Central memory CD8-positive, alpha-beta T cell (primary cell): ENCODE measurements around the gene ENDOU.

Source experiments
- ATAC-seq: fragments of 150-1000 bp; cut with Tn5 transposase; replicated peaks from 2 replicates; pipeline ENCODE4 v1.10.0; 2022; ENCODE audit warnings: mild to moderate bottlenecking, moderate FRiP score, moderate number of reproducible peaks; ENCODE audit not compliant: poor library complexity, severe bottlenecking; ENCODE audit errors: extremely low read depth
- DNase-seq, 2 donors: peaks; one replicate each; pipeline ENCODE4 v3.0.0; 2021; ENCODE audit warnings: low spot score in 2 of 2
- H3K27ac Mint-ChIP-seq: one replicate; pipeline ENCODE4 v1.8.0; 2022; ENCODE audit warnings: low read depth, mild to moderate bottlenecking, moderate library complexity, mixed read lengths
- H3K27me3 Mint-ChIP-seq: one replicate; pipeline ENCODE4 v1.8.0; 2022; ENCODE audit warnings: mixed read lengths
- H3K36me3 Mint-ChIP-seq: one replicate; pipeline ENCODE4 v1.8.0; 2022; ENCODE audit warnings: mild to moderate bottlenecking, moderate library complexity, mixed read lengths; ENCODE audit not compliant: insufficient read depth
- H3K4me1 Mint-ChIP-seq: one replicate; pipeline ENCODE4 v1.8.0; 2022; ENCODE audit warnings: mixed read lengths
- H3K4me3 Mint-ChIP-seq: one replicate; pipeline ENCODE4 v1.8.0; 2022; ENCODE audit warnings: mild to moderate bottlenecking, moderate library complexity, mixed read lengths
- H3K9me3 Mint-ChIP-seq: one replicate; pipeline ENCODE4 v1.8.0; 2022; ENCODE audit warnings: mixed read lengths

ENDOU gene

GRCh38 chr12:47736216-47736615, 10.9 kb upstream of the ENDOU start:
- ATAC-seq = no peak
- peaks cover 26% of the 10 kb centered on the region for H3K4me1 Mint-ChIP-seq
- no peak overlapping the region for H3K4me3 Mint-ChIP-seq
- no peaks in the 10 kb centered on the region for H3K9me3 Mint-ChIP-seq
- H3K27me3 Mint-ChIP-seq = no peaks in the 10 kb centered on the region
- DNase-seq = no peak
- H3K36me3 Mint-ChIP-seq = peaks cover under 1% of the 10 kb centered on the region
- H3K27ac Mint-ChIP-seq = no peak overlapping the region

- Mint-ChIP-seq H3K27ac (no peak overlapping the region), H3K36me3 (no peaks in the 10 kb centered on the region), H3K4me3 (no peak overlapping the region), H3K4me1 (peaks cover 20% of the 10 kb centered on the region), H3K9me3 (no peaks in the 10 kb centered on the region), H3K27me3 (no peaks in the 10 kb centered on the region)
- DNase-seq (no peak), ATAC-seq (no peak)
Observed at GRCh38 chr12:47735649-47736048, 10.4 kb upstream of the ENDOU start.

- Mint-ChIP-seq H3K36me3 (no peaks in the 10 kb centered on the region), H3K9me3 (no peaks in the 10 kb centered on the region), H3K4me1 (peaks cover 13% of the 10 kb centered on the region), H3K27ac (no peak overlapping the region), H3K4me3 (no peak overlapping the region), H3K27me3 (no peaks in the 10 kb centered on the region)
- DNase-seq = no peak
- ATAC-seq = no peak
Observed at GRCh38 chr12:47734725-47735480, 9.6 kb upstream of the ENDOU start.

GRCh38 chr12:47733142-47733541, 7.9 kb upstream of the ENDOU start:
- Mint-ChIP-seq H3K9me3 (no peaks in the 10 kb centered on the region), H3K4me1 (peaks cover 6% of the 10 kb centered on the region), H3K4me3 (no peak overlapping the region), H3K27me3 (no peaks in the 10 kb centered on the region), H3K36me3 (no peaks in the 10 kb centered on the region), H3K27ac (no peak overlapping the region)
- no peak for DNase-seq
- ATAC-seq = no peak

- no peaks in the 10 kb centered on the region for H3K27me3 Mint-ChIP-seq
- ATAC-seq (no peak), DNase-seq (no peak)
- H3K9me3 Mint-ChIP-seq = no peaks in the 10 kb centered on the region
- no peak overlapping the region for H3K27ac Mint-ChIP-seq
- no peaks in the 10 kb centered on the region for H3K36me3 Mint-ChIP-seq
- H3K4me3 Mint-ChIP-seq = no peak overlapping the region
- H3K4me1 Mint-ChIP-seq = peaks cover 6% of the 10 kb centered on the region
Observed at GRCh38 chr12:47732504-47732903, 7.2 kb upstream of the ENDOU start.

- H3K27me3 Mint-ChIP-seq = no peaks in the 10 kb centered on the region
- ATAC-seq (no peak), DNase-seq (no peak)
- no peak overlapping the region for H3K27ac Mint-ChIP-seq
- no peak overlapping the region for H3K4me3 Mint-ChIP-seq
- H3K4me1 Mint-ChIP-seq = no peaks in the 10 kb centered on the region
- H3K9me3 Mint-ChIP-seq = no peaks in the 10 kb centered on the region
- H3K36me3 Mint-ChIP-seq = no peaks in the 10 kb centered on the region
Observed at GRCh38 chr12:47731723-47732122, 6.4 kb upstream of the ENDOU start.

GRCh38 chr12:47730341-47730744, 5.1 kb upstream of the ENDOU start:
- Mint-ChIP-seq H3K36me3 (no peaks in the 10 kb centered on the region), H3K27ac (no peak overlapping the region), H3K4me1 (no peaks in the 10 kb centered on the region), H3K4me3 (no peak overlapping the region), H3K27me3 (no peaks in the 10 kb centered on the region), H3K9me3 (no peaks in the 10 kb centered on the region)
- no peak for DNase-seq
- ATAC-seq = no peak

- H3K9me3 Mint-ChIP-seq = no peaks in the 10 kb centered on the region
- H3K4me1 Mint-ChIP-seq = no peaks in the 10 kb centered on the region
- peaks cover under 1% of the 10 kb centered on the region for H3K36me3 Mint-ChIP-seq
- no peak overlapping the region for H3K27ac Mint-ChIP-seq
- H3K27me3 Mint-ChIP-seq = no peaks in the 10 kb centered on the region
- no peak overlapping the region for H3K4me3 Mint-ChIP-seq
- ATAC-seq = no peak
- DNase-seq = no peak
Observed at GRCh38 chr12:47729233-47729632, 3.9 kb upstream of the ENDOU start.

- ATAC-seq (no peak), DNase-seq (no peak)
- no peaks in the 10 kb centered on the region for H3K27me3 Mint-ChIP-seq
- H3K9me3 Mint-ChIP-seq = no peaks in the 10 kb centered on the region
- no peak overlapping the region for H3K4me3 Mint-ChIP-seq
- H3K4me1 Mint-ChIP-seq = peaks cover 30% of the 10 kb centered on the region
- no peak overlapping the region for H3K27ac Mint-ChIP-seq
- H3K36me3 Mint-ChIP-seq = peaks cover 9% of the 10 kb centered on the region
Observed at GRCh38 chr12:47725893-47726292, 603 bp upstream of the ENDOU start.

GRCh38 chr12:47722941-47723631, 2.2 kb downstream of the ENDOU start:
- Mint-ChIP-seq H3K9me3 (no peaks in the 10 kb centered on the region), H3K4me3 (peak overlapping the region; percentile 20), H3K27me3 (no peaks in the 10 kb centered on the region), H3K27ac (no peak overlapping the region), H3K4me1 (peaks cover 34% of the 10 kb centered on the region), H3K36me3 (peaks cover 14% of the 10 kb centered on the region)
- DNase-seq (no peak), ATAC-seq (no peak)

- peaks cover 14% of the 10 kb centered on the region for H3K36me3 Mint-ChIP-seq
- H3K27me3 Mint-ChIP-seq = no peaks in the 10 kb centered on the region
- no peak for ATAC-seq
- H3K4me3 Mint-ChIP-seq = peak overlapping the region; percentile 53
- DNase-seq = no peak
- H3K27ac Mint-ChIP-seq = peak overlapping the region; percentile 58
- peaks cover 40% of the 10 kb centered on the region for H3K4me1 Mint-ChIP-seq
- no peaks in the 10 kb centered on the region for H3K9me3 Mint-ChIP-seq
Observed at GRCh38 chr12:47722136-47722834, 3.0 kb downstream of the ENDOU start.

GRCh38 chr12:47721431-47721973, 3.8 kb downstream of the ENDOU start:
- Mint-ChIP-seq H3K27me3 (no peaks in the 10 kb centered on the region), H3K36me3 (peaks cover 14% of the 10 kb centered on the region), H3K9me3 (no peaks in the 10 kb centered on the region), H3K27ac (peak overlapping the region; percentile 58), H3K4me3 (peak overlapping the region; percentile 53), H3K4me1 (peaks cover 40% of the 10 kb centered on the region)
- DNase-seq (peak in 1 of 2 donors; percentile 44), ATAC-seq (peak; percentile 78)
